Activated B cell treated with CpG ODN at 0.5 μM for 24 hours (primary cell): ENCODE data around the gene AGAP1. TPM values are rescaled to one million over a fixed set of nuclear protein-coding genes. Genes with fewer than 3 reads are reported as not detected.
A peak's percentile ranks its signal among the peaks of the same experiment; 100 is the strongest.

ENCODE experiments used
- ATAC-seq: fragments of 200-7000 bp; cut with Tn5 transposase; one replicate; pipeline ENCODE4 v1.10.0; 2021; ENCODE audit warnings: low read depth, mild to moderate bottlenecking, moderate library complexity
- CTCF ChIA-PET: fragments of 350-600 bp; sonication (Branson Sonifier 250); formaldehyde crosslinking; loops from one replicate; lab custom pipeline; 2021; ENCODE audit warnings: antibody characterized with exemption; lab: Charles Lee
- POLR2A ChIA-PET: fragments of 350-600 bp; sonication (Branson Sonifier 250); formaldehyde crosslinking; loops from one replicate; lab custom pipeline; 2021; ENCODE audit warnings: antibody characterized with exemption; lab: Charles Lee
- DNase-seq: peaks from one replicate; pipeline ENCODE4 v3.0.0; 2022
- H3K27ac Mint-ChIP-seq: one replicate; pipeline ENCODE4 v1.8.0; 2020; ENCODE audit warnings: mixed read lengths
- H3K27me3 Mint-ChIP-seq: one replicate; pipeline ENCODE4 v1.8.0; 2021; ENCODE audit warnings: mixed read lengths
- H3K36me3 Mint-ChIP-seq: one replicate; pipeline ENCODE4 v1.8.0; 2021; ENCODE audit warnings: low read depth, mixed read lengths
- H3K4me1 Mint-ChIP-seq: one replicate; pipeline ENCODE4 v1.8.0; 2021; ENCODE audit warnings: mixed read lengths
- H3K4me3 Mint-ChIP-seq: one replicate; pipeline ENCODE4 v1.8.0; 2020; ENCODE audit warnings: mild to moderate bottlenecking, mixed read lengths
- H3K9me3 Mint-ChIP-seq: one replicate; pipeline ENCODE4 v1.8.0; 2020; ENCODE audit warnings: mixed read lengths
- intact Hi-C: fragments of 100-400 bp; cut with micrococcal nuclease; formaldehyde crosslinking; loops from one replicate; pipeline ENCODE4 v1.15.1; 2024
- total RNA-seq: library from RNA; stranded (reverse); gene quantifications from 2 replicates; pipeline ENCODE4 v1.2.3, GENCODE V29; 2022
- TF ChIP-seq, protein P1 (sequence below): fragments of 200-600 bp; IDR thresholded peaks from one replicate; pipeline ENCODE4 v1.8.0; 2022; ENCODE audit warnings: antibody characterized with exemption, mild to moderate bottlenecking

Gene AGAP1
- total RNA-seq, 1 donor from 2014 or later = not detected

DNA sequence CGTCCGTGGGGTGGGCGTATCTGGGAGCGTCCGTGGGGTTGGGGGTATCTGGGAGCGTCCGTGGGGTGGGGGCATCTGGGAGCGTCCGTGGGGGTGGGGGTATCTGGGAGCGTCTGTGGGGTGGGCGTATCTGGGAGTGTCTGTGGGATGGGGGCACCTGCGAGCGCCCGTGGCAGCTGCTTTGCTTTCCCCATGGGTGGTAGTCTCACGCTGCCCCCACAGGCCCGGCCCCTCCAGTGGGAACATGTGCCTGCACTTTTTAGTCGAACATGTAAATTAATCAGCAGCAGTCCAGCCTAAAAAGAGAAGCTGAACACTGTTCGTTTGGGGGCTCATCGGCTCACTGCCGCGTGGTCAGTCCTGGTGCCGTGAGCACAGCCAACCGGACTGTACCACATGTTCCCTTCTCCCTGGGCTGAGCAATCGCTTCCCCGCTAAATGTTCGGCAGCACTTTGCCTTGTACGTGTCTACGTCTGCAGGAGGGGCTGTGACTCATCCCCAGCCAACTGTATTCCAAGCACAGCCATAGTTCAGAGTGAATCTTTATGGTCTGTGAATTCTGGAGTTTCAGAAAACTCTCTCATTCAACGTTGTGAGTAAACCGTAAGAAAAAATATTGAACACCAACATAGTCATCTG is 271.5 kb downstream of the AGAP1 start:
- Mint-ChIP-seq H3K36me3 (no peaks in the 10 kb centered on the region), H3K4me3 (no peak overlapping the region), H3K27ac (no peak overlapping the region), H3K9me3 (no peaks in the 10 kb centered on the region), H3K27me3 (peaks cover 3% of the 10 kb centered on the region), H3K4me1 (peaks cover 2% of the 10 kb centered on the region)
- ChIA-PET CTCF (interaction anchor here (0.9 to 2.2 kb wide), 10 partner anchors 11 to 1309 kb away, joined by 3 to 7 read pairs (median 4); no protein-coding TSS in a partner anchor), POLR2A (no interaction called here)
- DNase-seq (no peak), ATAC-seq (no peak)
- TF ChIP-seq, protein P1, sequence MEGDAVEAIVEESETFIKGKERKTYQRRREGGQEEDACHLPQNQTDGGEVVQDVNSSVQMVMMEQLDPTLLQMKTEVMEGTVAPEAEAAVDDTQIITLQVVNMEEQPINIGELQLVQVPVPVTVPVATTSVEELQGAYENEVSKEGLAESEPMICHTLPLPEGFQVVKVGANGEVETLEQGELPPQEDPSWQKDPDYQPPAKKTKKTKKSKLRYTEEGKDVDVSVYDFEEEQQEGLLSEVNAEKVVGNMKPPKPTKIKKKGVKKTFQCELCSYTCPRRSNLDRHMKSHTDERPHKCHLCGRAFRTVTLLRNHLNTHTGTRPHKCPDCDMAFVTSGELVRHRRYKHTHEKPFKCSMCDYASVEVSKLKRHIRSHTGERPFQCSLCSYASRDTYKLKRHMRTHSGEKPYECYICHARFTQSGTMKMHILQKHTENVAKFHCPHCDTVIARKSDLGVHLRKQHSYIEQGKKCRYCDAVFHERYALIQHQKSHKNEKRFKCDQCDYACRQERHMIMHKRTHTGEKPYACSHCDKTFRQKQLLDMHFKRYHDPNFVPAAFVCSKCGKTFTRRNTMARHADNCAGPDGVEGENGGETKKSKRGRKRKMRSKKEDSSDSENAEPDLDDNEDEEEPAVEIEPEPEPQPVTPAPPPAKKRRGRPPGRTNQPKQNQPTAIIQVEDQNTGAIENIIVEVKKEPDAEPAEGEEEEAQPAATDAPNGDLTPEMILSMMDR = no peak
- intact Hi-C loops = no loop called here

DNA sequence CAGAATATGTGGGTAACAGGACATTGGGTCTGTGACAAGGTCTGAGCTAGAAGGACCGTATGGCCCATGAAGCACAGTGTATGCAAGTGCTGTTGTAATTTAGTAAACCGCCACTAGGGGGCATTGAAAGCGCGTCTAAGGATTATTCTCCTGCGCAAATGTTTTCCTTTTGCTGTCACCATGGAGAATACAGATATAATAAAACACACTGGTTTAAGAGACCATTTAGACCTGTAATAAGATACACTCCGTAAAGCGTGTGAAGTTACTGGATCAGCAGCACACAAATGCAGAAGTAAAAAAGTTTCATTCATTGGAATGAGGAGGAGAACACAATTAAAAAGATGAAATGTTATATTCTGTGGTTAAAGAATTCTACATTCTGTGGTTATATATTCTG is 272.4 kb downstream of the AGAP1 start:
- Mint-ChIP-seq H3K9me3 (no peaks in the 10 kb centered on the region), H3K4me3 (no peak overlapping the region), H3K27me3 (peaks cover 3% of the 10 kb centered on the region), H3K27ac (no peak overlapping the region), H3K36me3 (no peaks in the 10 kb centered on the region), H3K4me1 (peaks cover 2% of the 10 kb centered on the region)
- ChIA-PET POLR2A (no interaction called here), CTCF (interaction anchor here (0.7 to 2.2 kb wide), 11 partner anchors 11 to 1746 kb away, joined by 3 to 7 read pairs (median 4); no protein-coding TSS in a partner anchor)
- TF ChIP-seq, protein P1 = peak; percentile 96
- intact Hi-C loops = loop anchor here (1.0 kb wide), 1 partner anchor 1306 kb away; no protein-coding TSS in a partner anchor
- DNase-seq (no peak), ATAC-seq (peak; percentile 60)

DNA sequence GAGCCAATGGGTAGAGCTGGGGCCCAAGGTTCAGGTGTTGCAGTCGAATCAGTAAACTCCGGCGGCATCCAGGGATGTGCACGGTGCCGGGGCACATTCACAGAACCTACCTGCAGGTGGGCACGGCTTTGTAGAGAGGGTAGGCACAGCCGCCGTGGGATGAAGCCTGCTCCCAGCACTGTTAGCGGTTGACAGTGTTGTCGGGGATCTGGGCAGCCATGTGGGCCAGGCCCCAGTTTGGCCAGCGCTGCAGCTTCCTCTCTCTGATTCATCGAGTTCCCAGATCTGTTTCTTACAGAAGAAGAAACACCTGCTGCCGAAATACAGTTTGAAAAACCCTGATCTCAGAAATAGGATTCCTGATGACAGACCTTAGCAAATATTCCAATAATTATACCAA is 274.8 kb downstream of the AGAP1 start:
- TF ChIP-seq, protein P1 = no peak
- H3K9me3 Mint-ChIP-seq = no peaks in the 10 kb centered on the region
- no peak overlapping the region for H3K27ac Mint-ChIP-seq
- H3K4me1 Mint-ChIP-seq = peaks cover 2% of the 10 kb centered on the region
- H3K27me3 Mint-ChIP-seq = peaks cover 5% of the 10 kb centered on the region
- H3K36me3 Mint-ChIP-seq = no peaks in the 10 kb centered on the region
- intact Hi-C loops = no loop called here
- CTCF ChIA-PET = no interaction called here
- ATAC-seq (no peak), DNase-seq (no peak)
- POLR2A ChIA-PET = no interaction called here
- no peak overlapping the region for H3K4me3 Mint-ChIP-seq

GRCh38 chr2:235769046-235769445 is 275.2 kb downstream of the AGAP1 start:
- TF ChIP-seq, protein P1 = no peak
- Mint-ChIP-seq H3K27ac (no peak overlapping the region), H3K36me3 (no peaks in the 10 kb centered on the region), H3K27me3 (peaks cover 5% of the 10 kb centered on the region), H3K9me3 (no peaks in the 10 kb centered on the region), H3K4me3 (no peak overlapping the region), H3K4me1 (peaks cover 2% of the 10 kb centered on the region)
- intact Hi-C loops = no loop called here
- CTCF ChIA-PET = no interaction called here
- no peak for DNase-seq
- ATAC-seq = no peak
- POLR2A ChIA-PET = no interaction called here

GRCh38 chr2:235770909-235771820 is 277.3 kb downstream of the AGAP1 start:
- DNase-seq (no peak), ATAC-seq (no peak)
- Mint-ChIP-seq H3K36me3 (no peaks in the 10 kb centered on the region), H3K27me3 (peaks cover 5% of the 10 kb centered on the region), H3K4me1 (peaks cover 2% of the 10 kb centered on the region), H3K4me3 (no peak overlapping the region), H3K9me3 (no peaks in the 10 kb centered on the region), H3K27ac (no peak overlapping the region)
- intact Hi-C loops = no loop called here
- ChIA-PET POLR2A (no interaction called here), CTCF (interaction anchor here (1.6 kb wide), 1 partner anchor 9 kb away, joined by 6 read pairs; no protein-coding TSS in a partner anchor)
- TF ChIP-seq, protein P1 = no peak
